Measurements from ENCODE around the gene CAPS.
"Not testable (repeated sequence)": the region's sequence is repeated elsewhere in the genome, so short reads cannot be mapped to it uniquely, and the experiment has no call there.

The CAPS gene

GRCh38 chr19:5956323-5956722 lies 42.3 kb downstream of the CAPS start:
- no peaks in the 10 kb centered on the region for H3K9me3 ChIP-seq (ENCODE audit: control insufficient read depth, low read length)
- H3K27ac ChIP-seq (ENCODE audit: insufficient read depth, low read length, poor library complexity, severe bottlenecking): no peak overlapping the region
- H3K27me3 ChIP-seq (replicated peaks; ENCODE audit: control insufficient read depth, insufficient read depth, low read length, poor library complexity, severe bottlenecking): no peaks in the 10 kb centered on the region
- H3K36me3 ChIP-seq (ENCODE audit: control insufficient read depth, insufficient read depth, low read length): no peaks in the 10 kb centered on the region
- DNase-seq: no peak
- peaks cover 56% of the 10 kb centered on the region for H3K4me1 ChIP-seq (ENCODE audit: control insufficient read depth, insufficient read depth, low read length, poor library complexity, severe bottlenecking)
- H3K4me3 ChIP-seq (ENCODE audit: insufficient read depth, low read depth, low read length, poor library complexity, severe bottlenecking): no peak overlapping the region

GRCh38 chr19:5956728-5957127 lies 42.7 kb downstream of the CAPS start:
- Histone ChIP-seq H3K36me3 (ENCODE audit: control insufficient read depth, insufficient read depth, low read length) (no peaks in the 10 kb centered on the region), H3K27ac (ENCODE audit: insufficient read depth, low read length, poor library complexity, severe bottlenecking) (no peak overlapping the region), H3K4me1 (ENCODE audit: control insufficient read depth, insufficient read depth, low read length, poor library complexity, severe bottlenecking) (peaks cover 55% of the 10 kb centered on the region), H3K9me3 (ENCODE audit: control insufficient read depth, low read length) (no peaks in the 10 kb centered on the region), H3K4me3 (ENCODE audit: insufficient read depth, low read depth, low read length, poor library complexity, severe bottlenecking) (no peak overlapping the region), H3K27me3 (replicated peaks; ENCODE audit: control insufficient read depth, insufficient read depth, low read length, poor library complexity, severe bottlenecking) (no peaks in the 10 kb centered on the region)
- DNase-seq: no peak

GRCh38 chr19:5957170-5957569 lies 43.1 kb downstream of the CAPS start:
- Histone ChIP-seq H3K4me3 (ENCODE audit: insufficient read depth, low read depth, low read length, poor library complexity, severe bottlenecking) (no peak overlapping the region), H3K4me1 (ENCODE audit: control insufficient read depth, insufficient read depth, low read length, poor library complexity, severe bottlenecking) (peaks cover 55% of the 10 kb centered on the region), H3K27me3 (replicated peaks; ENCODE audit: control insufficient read depth, insufficient read depth, low read length, poor library complexity, severe bottlenecking) (no peaks in the 10 kb centered on the region), H3K36me3 (ENCODE audit: control insufficient read depth, insufficient read depth, low read length) (no peaks in the 10 kb centered on the region), H3K27ac (ENCODE audit: insufficient read depth, low read length, poor library complexity, severe bottlenecking) (peak overlapping the region; percentile 1), H3K9me3 (ENCODE audit: control insufficient read depth, low read length) (no peaks in the 10 kb centered on the region)
- no peak for DNase-seq

GRCh38 chr19:5958074-5958850 lies 44.2 kb downstream of the CAPS start:
- Histone ChIP-seq H3K27me3 (replicated peaks; ENCODE audit: control insufficient read depth, insufficient read depth, low read length, poor library complexity, severe bottlenecking) (no peaks in the 10 kb centered on the region), H3K9me3 (ENCODE audit: control insufficient read depth, low read length) (no peaks in the 10 kb centered on the region), H3K4me1 (ENCODE audit: control insufficient read depth, insufficient read depth, low read length, poor library complexity, severe bottlenecking) (peaks cover 56% of the 10 kb centered on the region), H3K36me3 (ENCODE audit: control insufficient read depth, insufficient read depth, low read length) (no peaks in the 10 kb centered on the region), H3K27ac (ENCODE audit: insufficient read depth, low read length, poor library complexity, severe bottlenecking) (peak overlapping the region; percentile 47), H3K4me3 (ENCODE audit: insufficient read depth, low read depth, low read length, poor library complexity, severe bottlenecking) (no peak overlapping the region)
- DNase-seq: no peak

GRCh38 chr19:5958851-5959122 lies 44.7 kb downstream of the CAPS start:
- peak overlapping the region; percentile 47 for H3K27ac ChIP-seq (ENCODE audit: insufficient read depth, low read length, poor library complexity, severe bottlenecking)
- no peaks in the 10 kb centered on the region for H3K9me3 ChIP-seq (ENCODE audit: control insufficient read depth, low read length)
- DNase-seq: no peak
- H3K4me3 ChIP-seq (ENCODE audit: insufficient read depth, low read depth, low read length, poor library complexity, severe bottlenecking): no peak overlapping the region
- no peaks in the 10 kb centered on the region for H3K36me3 ChIP-seq (ENCODE audit: control insufficient read depth, insufficient read depth, low read length)
- H3K27me3 ChIP-seq (replicated peaks; ENCODE audit: control insufficient read depth, insufficient read depth, low read length, poor library complexity, severe bottlenecking): no peaks in the 10 kb centered on the region
- H3K4me1 ChIP-seq (ENCODE audit: control insufficient read depth, insufficient read depth, low read length, poor library complexity, severe bottlenecking): peaks cover 57% of the 10 kb centered on the region

- Histone ChIP-seq H3K27me3 (replicated peaks; ENCODE audit: control insufficient read depth, insufficient read depth, low read length, poor library complexity, severe bottlenecking) (no peaks in the 10 kb centered on the region), H3K27ac (ENCODE audit: insufficient read depth, low read length, poor library complexity, severe bottlenecking) (peak overlapping the region; percentile 47), H3K36me3 (ENCODE audit: control insufficient read depth, insufficient read depth, low read length) (no peaks in the 10 kb centered on the region), H3K4me1 (ENCODE audit: control insufficient read depth, insufficient read depth, low read length, poor library complexity, severe bottlenecking) (peaks cover 57% of the 10 kb centered on the region), H3K9me3 (ENCODE audit: control insufficient read depth, low read length) (no peaks in the 10 kb centered on the region), H3K4me3 (ENCODE audit: insufficient read depth, low read depth, low read length, poor library complexity, severe bottlenecking) (no peak overlapping the region)
- DNase-seq: no peak
These were observed 45.4 kb downstream of the CAPS start for GRCh38 chr19:5959260-5960004.

GRCh38 chr19:5960005-5961001 lies 46.2 kb downstream of the CAPS start:
- no peak for DNase-seq
- Histone ChIP-seq H3K36me3 (ENCODE audit: control insufficient read depth, insufficient read depth, low read length) (no peaks in the 10 kb centered on the region), H3K4me1 (ENCODE audit: control insufficient read depth, insufficient read depth, low read length, poor library complexity, severe bottlenecking) (peaks cover 61% of the 10 kb centered on the region), H3K27ac (ENCODE audit: insufficient read depth, low read length, poor library complexity, severe bottlenecking) (peak overlapping the region; percentile 47), H3K27me3 (replicated peaks; ENCODE audit: control insufficient read depth, insufficient read depth, low read length, poor library complexity, severe bottlenecking) (no peaks in the 10 kb centered on the region), H3K4me3 (ENCODE audit: insufficient read depth, low read depth, low read length, poor library complexity, severe bottlenecking) (no peak overlapping the region), H3K9me3 (ENCODE audit: control insufficient read depth, low read length) (no peaks in the 10 kb centered on the region)

GRCh38 chr19:5961641-5961968 lies 47.6 kb downstream of the CAPS start:
- H3K27me3 ChIP-seq (replicated peaks; ENCODE audit: control insufficient read depth, insufficient read depth, low read length, poor library complexity, severe bottlenecking); H3K36me3 ChIP-seq (ENCODE audit: control insufficient read depth, insufficient read depth, low read length); DNase-seq; H3K9me3 ChIP-seq (ENCODE audit: control insufficient read depth, low read length): not testable (repeated sequence)
- Histone ChIP-seq H3K4me3 (ENCODE audit: insufficient read depth, low read depth, low read length, poor library complexity, severe bottlenecking) (peak overlapping the region; percentile 38), H3K27ac (ENCODE audit: insufficient read depth, low read length, poor library complexity, severe bottlenecking) (peak overlapping the region; percentile 71), H3K4me1 (ENCODE audit: control insufficient read depth, insufficient read depth, low read length, poor library complexity, severe bottlenecking) (peaks cover 69% of the 10 kb centered on the region)

- DNase-seq: peak; percentile 55 to 75 (median 63)
- Histone ChIP-seq H3K36me3 (ENCODE audit: control insufficient read depth, insufficient read depth, low read length) (peaks cover 3% of the 10 kb centered on the region), H3K27me3 (replicated peaks; ENCODE audit: control insufficient read depth, insufficient read depth, low read length, poor library complexity, severe bottlenecking) (no peaks in the 10 kb centered on the region), H3K9me3 (ENCODE audit: control insufficient read depth, low read length) (no peaks in the 10 kb centered on the region), H3K4me3 (ENCODE audit: insufficient read depth, low read depth, low read length, poor library complexity, severe bottlenecking) (peak overlapping the region; percentile 38), H3K4me1 (ENCODE audit: control insufficient read depth, insufficient read depth, low read length, poor library complexity, severe bottlenecking) (peaks cover 69% of the 10 kb centered on the region), H3K27ac (ENCODE audit: insufficient read depth, low read length, poor library complexity, severe bottlenecking) (peak overlapping the region; percentile 71)
These were observed 48.2 kb downstream of the CAPS start for GRCh38 chr19:5961969-5962945.
